Adrenal gland (tissue), 12 donors: ENCODE measurements around the gene MYZAP. TPM values are rescaled to one million over a fixed set of nuclear protein-coding genes. Genes with fewer than 3 reads are reported as not detected.

ENCODE experiments used
- DNase-seq, 7 donors: peaks; one replicate each; pipeline ENCODE4 v3.0.0-alpha.2; 2019 to 2020
- H3K27ac ChIP-seq, 5 donors: fragments of 200-600 bp; sonication (generic) in 4 of 5; 1 replicate in 3 of 5; 2 replicates in 2 of 5; pipeline versions ENCODE4 v1.5.1 to v1.8.0; 2016 to 2020; ENCODE audit warnings: mild to moderate bottlenecking in 1 of 5
- H3K27me3 ChIP-seq: fragments of 200-600 bp; 2 replicates; pipeline ENCODE4 v1.8.0; 2021
- H3K36me3 ChIP-seq, 2 donors: fragments of 200-600 bp; replicated peaks in 1 of 2; 1 replicate in 1 of 2; 2 replicates in 1 of 2; pipeline versions ENCODE4 v1.5.1 to v1.8.0; 2018 to 2022
- H3K4me1 ChIP-seq, 2 donors: fragments of 200-600 bp; replicated peaks in 1 of 2; 1 replicate in 1 of 2; 2 replicates in 1 of 2; pipeline versions ENCODE4 v1.5.1 to v1.8.0; 2018 to 2021
- H3K4me3 ChIP-seq, 4 donors: fragments of 200-600 bp; sonication (generic) in 3 of 4; one replicate each; pipeline ENCODE4 v1.5.1; 2016 to 2018
- H3K9me3 ChIP-seq, 3 donors: fragments of 200-600 bp; sonication (generic) in 1 of 3; replicated peaks in 1 of 3; 1 replicate in 2 of 3; 2 replicates in 1 of 3; pipeline versions ENCODE4 v1.5.1 to v1.8.0; 2016 to 2021
- POLR2A ChIP-seq, 2 donors: fragments of 450-650 bp; IDR thresholded peaks; one replicate each; pipeline ENCODE4 v1.6.1; 2017; ENCODE audit warnings: antibody characterized with exemption in 2 of 2, mild to moderate bottlenecking in 2 of 2, moderate library complexity in 1 of 2
- WGBS, 4 donors: extraction: QIAGEN DNeasy Blood & Tissue Kit in 2 of 4; methylation state at CpG; one replicate each; pipeline versions ENCODE4 v1.1.5 to v1.1.7; 2013 to 2017; 5-methylcytosine and 5-hydroxymethylcytosine counted together
- intact Hi-C, 2 donors: fragments of 100-400 bp; cut with DNase I; formaldehyde crosslinking; loops; one replicate each; pipeline versions ENCODE4 v1.14.1 to v1.15.0; 2022 to 2023
- polyA plus RNA-seq, 3 donors: library from polyadenylated mRNA; stranded (reverse); fragments of 200-250 nt in 2 of 3; fragments of 350-450 nt in 1 of 3; fragmentation: Illumina TruSeq in 1 of 3; extraction: RNeasy Lipid Tissue Mini Kit (QIAGEN cat#74804) in 1 of 3; gene quantifications; one replicate each; pipeline ENCODE4 v1.2.3, GENCODE V29; 2013 to 2014
- total RNA-seq, 9 donors: library from RNA; depleted of rRNA in 4 of 9; stranded (reverse); fragments of >200 nt in 4 of 9; fragments of 120-200 nt in 1 of 9; fragmentation: NEBNext Ultra II Directional in 1 of 9; extraction: Animal tissue kit (Norgen Biotek cat#: 25700) in 1 of 9; gene quantifications; one replicate each; pipeline versions ENCODE4 v1.1.0 to v1.2.4, GENCODE V29; 2013 to 2023
- TF ChIP-seq, protein P1 (sequence below), 6 experiments: fragments of 450-650 bp in 4 of 6; fragments of 200-600 bp in 2 of 6; sonication (generic) in 1 of 6; IDR thresholded peaks; 1 replicate in 5 of 6; 2 replicates in 1 of 6; pipeline versions ENCODE4 v1.5.1 to v1.8.0; 2016 to 2021; ENCODE audit warnings: antibody characterized with exemption in 6 of 6, mild to moderate bottlenecking in 2 of 6, moderate library complexity in 1 of 6
- donor health status: healthy with polysubstance abuse.
- donor health status: Bipolar disorder and iron deficiency.
- donor health status: DM: yes; HTN: yes; CAD: no.
- donor health status: DM: no; HTN: no; CAD: no.
- donor health status: DM: no; HTN: no; CAD: no.
- donor health status: DM: yes; HTN: yes; CAD: no.

MYZAP gene
- total and polyA plus RNA-seq, 12 donors = 21.4 to 176 (median 70.6) TPM

- intact Hi-C loops = loop anchor here in 1 of 2 donors (10.0 kb wide), 1 partner anchor 515 kb away; the partner anchor contains the start of gene ALDH1A2
- Histone ChIP-seq H3K4me3 (no peak overlapping the region), H3K4me1 (peaks cover 0 to 9% of the 10 kb centered on the region in 2 donors), H3K27me3 (no peaks in the 10 kb centered on the region), H3K36me3 (peaks cover 0 to 13% of the 10 kb centered on the region in 2 donors), H3K27ac (no peak overlapping the region), H3K9me3 (no peaks in the 10 kb centered on the region)
- no peak for TF ChIP-seq POLR2A (IDR thresholded peaks at IDR 0.05)
- TF ChIP-seq, protein P1, sequence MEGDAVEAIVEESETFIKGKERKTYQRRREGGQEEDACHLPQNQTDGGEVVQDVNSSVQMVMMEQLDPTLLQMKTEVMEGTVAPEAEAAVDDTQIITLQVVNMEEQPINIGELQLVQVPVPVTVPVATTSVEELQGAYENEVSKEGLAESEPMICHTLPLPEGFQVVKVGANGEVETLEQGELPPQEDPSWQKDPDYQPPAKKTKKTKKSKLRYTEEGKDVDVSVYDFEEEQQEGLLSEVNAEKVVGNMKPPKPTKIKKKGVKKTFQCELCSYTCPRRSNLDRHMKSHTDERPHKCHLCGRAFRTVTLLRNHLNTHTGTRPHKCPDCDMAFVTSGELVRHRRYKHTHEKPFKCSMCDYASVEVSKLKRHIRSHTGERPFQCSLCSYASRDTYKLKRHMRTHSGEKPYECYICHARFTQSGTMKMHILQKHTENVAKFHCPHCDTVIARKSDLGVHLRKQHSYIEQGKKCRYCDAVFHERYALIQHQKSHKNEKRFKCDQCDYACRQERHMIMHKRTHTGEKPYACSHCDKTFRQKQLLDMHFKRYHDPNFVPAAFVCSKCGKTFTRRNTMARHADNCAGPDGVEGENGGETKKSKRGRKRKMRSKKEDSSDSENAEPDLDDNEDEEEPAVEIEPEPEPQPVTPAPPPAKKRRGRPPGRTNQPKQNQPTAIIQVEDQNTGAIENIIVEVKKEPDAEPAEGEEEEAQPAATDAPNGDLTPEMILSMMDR (IDR thresholded peaks at IDR 0.05) = no peak
- WGBS, 4 donors = 80 to 91% (median 86%) methylated on average over 6 of the region's 6 CpGs
- DNase-seq = no peak
These were observed 41.8 kb upstream of the MYZAP start for GRCh38 chr15:57549935-57550334.

GRCh38 chr15:57550640-57551039 lies 41.1 kb upstream of the MYZAP start:
- WGBS, 4 donors = 63 to 73% (median 69%) methylated on average over 4 of the region's 4 CpGs
- Histone ChIP-seq H3K4me3 (no peak overlapping the region), H3K27ac (peak overlapping the region in 1 of 5 donors; percentile 76), H3K9me3 (no peaks in the 10 kb centered on the region), H3K4me1 (peaks cover 0 to 12% of the 10 kb centered on the region in 2 donors), H3K36me3 (peaks cover 0 to 7% of the 10 kb centered on the region in 2 donors), H3K27me3 (no peaks in the 10 kb centered on the region)
- intact Hi-C loops = loop anchor here in 1 of 2 donors (10.0 kb wide), 1 partner anchor 514 kb away; the partner anchor contains the start of gene ALDH1A2
- TF ChIP-seq, protein P1 (IDR thresholded peaks at IDR 0.05) = no peak
- TF ChIP-seq POLR2A (IDR thresholded peaks at IDR 0.05) = no peak
- DNase-seq = no peak

- Histone ChIP-seq H3K36me3 (no peaks in the 10 kb centered on the region), H3K4me1 (peaks cover 0 to 12% of the 10 kb centered on the region in 2 donors), H3K27me3 (no peaks in the 10 kb centered on the region), H3K27ac (peak overlapping the region in 1 of 5 donors; percentile 82), H3K4me3 (no peak overlapping the region), H3K9me3 (no peaks in the 10 kb centered on the region)
- 73 to 80% (median 74%) methylated on average over 14 to 16 of the region's 16 CpGs for WGBS, 4 donors
- DNase-seq = no peak
- intact Hi-C loops = loop anchor here in 1 of 2 donors (10.0 kb wide), 1 partner anchor 513 kb away; the partner anchor contains the start of gene ALDH1A2
- no peak for TF ChIP-seq POLR2A (IDR thresholded peaks at IDR 0.05)
- TF ChIP-seq, protein P1 (IDR thresholded peaks at IDR 0.05) = no peak
These were observed 39.7 kb upstream of the MYZAP start for GRCh38 chr15:57551715-57552677.

DNA sequence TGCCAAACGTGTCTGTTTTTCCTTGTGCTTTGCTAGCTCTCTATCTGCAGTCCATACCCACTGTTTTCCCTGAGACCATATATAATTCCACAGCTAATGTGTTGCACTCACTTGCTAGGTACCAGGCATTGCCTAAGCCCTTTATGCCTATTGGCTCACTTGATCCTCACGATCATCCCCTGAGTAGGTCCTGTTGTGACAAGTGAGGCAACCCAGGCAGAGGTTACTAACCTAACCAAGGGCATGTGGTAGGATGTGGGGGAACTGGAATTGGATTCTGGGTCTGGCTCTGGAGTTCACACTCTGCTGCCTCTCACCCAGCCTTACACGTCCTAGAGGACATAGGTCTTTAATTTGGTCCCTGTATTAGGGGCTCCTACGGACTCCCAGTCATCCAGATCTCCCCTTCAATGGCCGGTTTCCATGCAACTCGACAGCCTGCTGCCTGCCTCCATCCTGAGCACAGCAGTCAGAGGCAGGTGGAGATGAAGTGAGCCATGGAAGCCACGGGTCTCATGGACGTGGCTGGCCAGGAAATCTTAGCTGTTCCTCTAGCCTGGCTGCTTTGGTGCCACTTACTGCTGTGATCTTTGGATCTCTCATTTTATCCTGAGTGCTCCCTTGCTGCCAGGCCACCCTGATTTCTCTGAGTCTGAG lies 38.9 kb upstream of the MYZAP start:
- H3K9me3 ChIP-seq = no peaks in the 10 kb centered on the region
- WGBS, 4 donors = 88 to 95% (median 93%) methylated on average over 7 to 8 of the region's 8 CpGs
- intact Hi-C loops = loop anchor here in 1 of 2 donors (10.0 kb wide), 1 partner anchor 512 kb away; the partner anchor contains the start of gene ALDH1A2
- no peak for DNase-seq
- TF ChIP-seq POLR2A (IDR thresholded peaks at IDR 0.05) = no peak
- no peaks in the 10 kb centered on the region for H3K27me3 ChIP-seq
- H3K4me3 ChIP-seq = no peak overlapping the region
- peaks cover 0 to 12% of the 10 kb centered on the region in 2 donors for H3K4me1 ChIP-seq
- no peaks in the 10 kb centered on the region for H3K36me3 ChIP-seq
- peak overlapping the region in 1 of 5 donors; percentile 82 for H3K27ac ChIP-seq
